Stimulated activated CD8-positive, alpha-beta memory T cell treated with anti-CD3 and anti-CD28 coated beads, Interleukin-2, amount 100 ng/mL, for 1 hour (primary cell): ENCODE results near the gene BNIP1.

Source experiments
- DNase-seq, 2 donors: peaks; one replicate each; pipeline ENCODE4 v3.0.0-alpha.2; 2020; ENCODE audit warnings: low read depth in 2 of 2

BNIP1 gene

GRCh38 chr5:173165177-173166016 lies 21.1 kb downstream of the BNIP1 start:
- DNase-seq: no peak

- no peak for DNase-seq
Observed at GRCh38 chr5:173172166-173172565, 27.8 kb downstream of the BNIP1 start.

DNA sequence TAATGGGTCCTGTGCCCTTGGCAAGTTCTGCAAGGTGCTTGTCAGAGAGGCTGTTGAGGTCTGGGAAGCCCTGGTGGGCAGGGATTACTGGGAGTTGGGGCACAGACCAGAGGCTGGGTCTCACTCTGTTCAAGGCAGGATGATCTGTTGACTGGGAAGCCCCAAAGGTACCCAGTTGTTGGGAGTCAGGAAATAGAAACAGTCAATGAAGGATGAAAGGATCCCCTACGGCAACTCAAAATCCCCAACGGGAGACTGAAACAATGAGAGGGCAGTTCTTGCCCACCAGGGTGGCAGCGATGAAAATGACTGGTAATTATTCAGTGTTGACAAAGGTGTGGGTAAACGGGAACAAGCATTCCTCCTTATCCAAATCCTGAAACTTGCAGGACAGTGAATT lies 31.2 kb downstream of the BNIP1 start:
- DNase-seq: no peak

DNA sequence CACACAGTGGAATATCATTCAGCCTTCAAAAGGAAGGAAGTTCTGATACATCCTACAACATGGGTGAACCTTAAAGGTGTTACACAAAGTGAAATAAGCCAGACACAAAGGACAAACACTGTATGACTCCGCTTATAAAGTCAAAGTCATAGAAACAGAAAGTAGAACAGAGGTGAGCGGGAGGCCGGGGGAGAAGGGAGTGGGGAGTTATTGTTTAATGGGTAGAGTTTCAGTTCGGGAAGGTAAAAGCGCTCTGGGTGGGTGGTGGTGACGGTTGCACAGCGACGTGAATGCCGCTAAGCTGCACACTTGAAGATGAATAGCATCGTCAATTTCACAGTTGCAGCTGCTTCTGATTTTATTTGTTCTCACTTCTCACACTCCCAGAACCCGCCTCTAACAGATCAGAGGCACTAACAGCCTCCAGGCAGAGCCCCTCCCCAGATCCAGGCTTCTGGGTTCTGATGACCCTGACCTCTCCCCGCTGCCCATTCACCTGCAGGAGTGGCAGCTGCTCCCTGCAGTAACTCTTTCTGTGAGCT lies 34.1 kb downstream of the BNIP1 start:
- no peak for DNase-seq

DNA sequence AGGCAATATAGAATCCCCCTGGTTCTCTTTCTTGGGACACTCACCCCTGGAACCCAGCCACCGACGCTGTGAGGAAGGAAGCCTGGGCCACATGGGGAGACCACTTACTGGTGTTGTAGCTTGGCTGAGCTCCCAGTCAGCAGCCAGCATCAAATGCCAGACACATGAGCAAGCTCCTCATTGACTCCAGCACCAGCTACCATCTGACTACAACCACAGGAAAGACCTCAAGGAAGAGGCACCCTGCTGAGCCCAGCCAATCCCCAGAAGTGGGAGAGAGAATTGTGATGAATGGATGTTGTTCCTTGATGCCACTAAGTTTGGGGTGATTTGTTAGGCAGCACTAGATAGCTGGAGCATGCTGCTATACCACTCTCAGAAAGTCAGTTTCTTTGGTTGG lies 36.0 kb downstream of the BNIP1 start:
- no peak for DNase-seq

DNA sequence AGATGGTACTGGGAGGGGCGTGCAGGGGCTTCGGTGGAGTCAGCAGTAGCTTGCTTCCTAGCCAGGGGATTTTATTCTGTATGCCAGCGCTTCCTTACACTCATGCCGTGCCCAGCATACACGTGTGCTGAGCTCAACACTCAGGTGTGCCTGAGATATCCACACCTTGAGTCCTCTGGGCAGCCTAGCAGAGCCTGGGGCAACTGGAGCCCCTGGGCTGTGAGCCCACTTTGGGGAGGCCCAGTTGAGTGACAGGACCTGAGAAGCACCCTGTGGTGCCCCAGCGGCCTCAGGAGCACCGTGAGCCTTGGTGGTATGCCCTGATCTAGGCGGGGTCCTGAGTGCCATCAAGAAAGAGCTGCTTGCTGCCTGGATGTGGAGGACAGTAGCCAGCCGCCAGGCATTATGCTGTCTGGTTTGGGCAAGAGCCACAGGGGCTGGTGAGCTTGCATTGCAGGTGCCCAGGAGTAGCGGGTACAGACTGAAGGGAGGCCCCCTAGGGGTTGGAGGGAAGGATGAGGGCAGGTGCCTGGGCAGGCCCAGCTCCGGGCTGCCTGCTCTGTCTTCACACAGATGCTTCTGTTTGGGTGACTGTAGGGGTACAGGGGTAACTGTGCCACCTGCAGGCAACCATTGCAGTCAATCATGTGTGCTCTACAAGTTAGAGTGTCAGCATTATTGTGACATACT lies 42.9 kb downstream of the BNIP1 start:
- DNase-seq: no peak

GRCh38 chr5:173188280-173188679 lies 43.9 kb downstream of the BNIP1 start:
- no peak for DNase-seq

DNA sequence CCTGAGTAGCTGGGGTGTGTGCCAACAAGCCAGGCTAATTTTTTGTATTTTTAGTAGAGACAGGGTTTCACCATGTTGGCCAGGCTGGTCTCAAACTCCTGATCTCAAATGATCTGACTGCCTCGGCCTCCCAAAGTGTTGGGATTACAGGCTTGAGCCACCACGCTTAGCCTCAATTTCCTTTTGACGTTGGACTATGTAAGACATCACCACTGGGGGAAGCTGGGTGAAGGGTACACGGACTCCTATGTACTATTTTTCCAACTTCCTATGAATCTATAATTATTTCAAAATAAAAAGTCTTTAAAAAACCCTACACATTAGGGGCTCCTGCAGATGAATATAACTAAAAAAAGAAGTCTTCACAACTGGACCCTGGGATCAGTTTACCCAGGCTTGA lies 46.7 kb downstream of the BNIP1 start:
- no peak for DNase-seq

- no peak for DNase-seq
Observed at GRCh38 chr5:173191561-173191960, 47.2 kb downstream of the BNIP1 start.

- DNase-seq: no peak
Observed at GRCh38 chr5:173192561-173192960, 48.2 kb downstream of the BNIP1 start.

DNA sequence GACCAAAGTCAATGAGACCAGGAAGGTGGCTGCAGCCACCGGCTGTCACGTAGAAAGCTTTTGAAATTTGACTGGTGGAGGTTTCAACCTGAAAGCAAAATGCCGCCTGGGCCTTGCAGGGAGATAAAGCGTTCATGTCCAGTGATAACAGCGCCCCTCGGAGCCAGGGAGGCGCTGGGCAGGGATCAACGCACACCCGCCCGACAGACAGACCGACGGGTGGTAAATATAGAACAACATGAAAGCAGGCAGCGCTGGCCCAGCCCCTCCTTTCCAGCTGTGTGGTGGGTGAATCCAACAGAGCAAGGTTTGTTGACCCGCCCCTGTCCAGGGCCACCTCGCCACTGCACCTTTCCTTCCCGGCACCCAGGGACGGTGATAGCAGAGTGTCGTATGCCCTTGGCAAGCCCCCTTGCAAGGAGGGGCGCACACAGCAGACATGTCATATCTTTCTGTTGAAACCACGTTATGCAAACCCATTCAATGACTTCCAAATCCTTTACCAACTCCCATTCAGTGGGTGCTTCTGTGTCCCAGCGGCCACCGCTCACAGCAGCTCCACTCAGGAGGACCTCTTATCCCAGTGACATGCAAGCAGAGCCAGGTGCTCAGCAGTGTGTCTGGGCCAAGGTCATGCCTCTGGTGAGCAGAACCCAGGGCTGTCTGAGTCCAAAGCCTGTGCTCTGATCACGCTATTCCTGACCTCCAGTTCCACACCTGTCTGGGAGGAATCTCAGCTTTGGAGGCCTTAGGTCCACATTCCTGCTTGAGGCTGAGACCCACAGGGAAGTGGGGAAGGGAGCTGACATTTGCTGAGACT lies 52.0 kb downstream of the BNIP1 start:
- DNase-seq: no peak

GRCh38 chr5:173197375-173197891 lies 53.1 kb downstream of the BNIP1 start:
- no peak for DNase-seq

- DNase-seq: no peak
Observed at GRCh38 chr5:173198049-173198448, 53.7 kb downstream of the BNIP1 start.

- DNase-seq: no peak
Observed at GRCh38 chr5:173200356-173200755, 56.0 kb downstream of the BNIP1 start.

GRCh38 chr5:173201636-173202265 lies 57.4 kb downstream of the BNIP1 start:
- no peak for DNase-seq

DNA sequence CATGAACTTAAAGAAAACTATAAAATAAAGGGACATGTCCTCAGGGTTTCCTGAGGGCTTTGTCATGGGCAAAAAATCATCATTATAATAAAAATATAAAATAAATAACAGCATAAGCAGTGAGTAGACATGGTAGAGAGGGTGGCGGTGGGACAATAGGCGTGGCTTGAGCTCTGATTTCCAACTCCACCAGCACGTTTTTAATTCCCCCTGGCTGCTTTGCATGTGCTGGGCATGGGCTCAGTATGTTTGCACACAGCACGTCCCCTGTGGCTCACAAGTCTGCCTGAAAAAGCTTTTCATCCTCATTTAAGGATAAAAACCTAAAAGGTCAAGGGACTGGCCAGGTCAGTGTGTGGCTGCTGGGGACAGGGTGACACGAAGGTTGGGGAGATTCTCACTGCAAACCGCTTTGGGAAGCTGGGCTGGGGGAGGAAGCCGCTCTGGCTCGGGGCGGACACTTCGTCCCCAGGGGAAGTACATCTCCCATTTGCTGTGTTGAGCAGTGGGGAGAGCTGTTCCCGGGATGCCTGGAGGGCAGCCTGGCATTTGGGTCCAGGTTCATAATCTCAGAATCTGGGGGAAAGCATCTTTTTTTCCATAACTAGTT lies 58.0 kb downstream of the BNIP1 start:
- DNase-seq: no peak

DNA sequence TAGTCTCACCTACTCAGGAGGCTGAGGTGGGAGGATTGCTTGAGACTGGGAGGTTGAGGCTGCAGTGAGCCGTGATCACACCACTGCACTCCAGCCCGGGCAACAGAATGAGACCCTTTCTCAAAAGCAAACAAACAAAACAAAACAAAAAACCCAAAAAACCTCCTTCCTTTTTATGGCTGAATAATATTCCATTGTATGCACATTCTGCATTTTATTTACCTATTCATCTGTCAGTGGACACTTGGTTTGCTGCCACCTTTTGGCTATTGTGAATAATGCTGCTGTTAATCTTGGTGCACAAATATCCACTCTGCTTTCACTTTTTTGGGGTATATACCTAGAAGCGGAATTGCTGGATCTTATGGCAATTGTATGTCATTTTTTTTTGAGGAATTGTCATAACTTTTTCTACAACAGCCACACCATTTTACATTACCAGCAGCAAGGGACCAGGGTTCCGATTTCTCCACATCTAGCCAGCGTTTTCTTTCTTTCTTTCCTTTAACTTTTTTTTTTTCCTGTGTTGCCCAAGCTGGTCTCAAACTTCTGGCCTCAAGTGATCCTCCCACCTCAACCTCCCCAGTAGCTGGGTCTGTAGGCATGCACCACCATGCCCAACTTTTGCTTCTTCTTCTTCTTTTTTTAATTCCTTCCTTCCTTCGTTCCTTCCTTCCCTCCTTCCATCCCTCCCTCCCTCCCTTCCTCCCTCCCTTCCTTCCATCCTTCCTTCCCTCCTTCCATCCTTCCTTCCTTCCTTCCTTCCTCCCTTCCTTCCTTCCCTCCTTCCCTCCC lies 60.1 kb downstream of the BNIP1 start:
- DNase-seq: no peak

GRCh38 chr5:173205916-173206315 lies 61.6 kb downstream of the BNIP1 start:
- DNase-seq: no peak

GRCh38 chr5:173208296-173208695 lies 64.0 kb downstream of the BNIP1 start:
- no peak for DNase-seq

DNA sequence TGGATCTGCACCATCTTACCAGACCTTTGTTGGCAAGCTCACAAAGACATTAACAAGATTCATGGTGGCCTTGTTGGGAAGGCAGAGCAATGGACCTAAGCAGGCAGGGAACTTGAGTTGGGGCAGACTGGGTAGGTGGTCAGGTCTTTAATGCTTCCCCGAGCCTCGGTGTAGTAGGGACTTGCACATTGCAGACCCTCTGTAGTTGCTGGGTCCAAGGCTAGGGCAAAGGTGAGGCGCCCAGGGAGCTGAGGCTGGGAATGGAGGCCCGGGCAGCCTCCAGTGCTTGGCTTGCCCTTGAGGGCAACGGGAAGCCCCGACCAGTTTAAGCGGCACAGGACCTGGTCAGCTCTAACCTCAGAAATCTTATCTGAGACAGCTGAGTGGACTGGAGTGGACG lies 66.5 kb downstream of the BNIP1 start:
- no peak for DNase-seq
